Coronary artery (tissue), 2 donors: ENCODE measurements around the gene TIMM21.

Source experiments
- DNase-seq: peaks from one replicate; pipeline ENCODE4 v3.0.0-alpha.2; 2017; ENCODE audit warnings: low spot score
- H3K27ac ChIP-seq, 2 donors: fragments of 200-600 bp; sonication (generic); one replicate each; pipeline ENCODE4 v1.5.1; 2016 to 2019
- H3K4me3 ChIP-seq: fragments of 200-600 bp; sonication (generic); 2 replicates; pipeline ENCODE4 v1.5.1; 2016; ENCODE audit warnings: mild to moderate bottlenecking, moderate library complexity
- TF ChIP-seq, protein P1 (sequence below): fragments of 200-600 bp; sonication (generic); IDR thresholded peaks from one replicate; pipeline ENCODE4 v1.5.1; 2019; ENCODE audit warnings: antibody characterized with exemption

TIMM21 gene, protein sequence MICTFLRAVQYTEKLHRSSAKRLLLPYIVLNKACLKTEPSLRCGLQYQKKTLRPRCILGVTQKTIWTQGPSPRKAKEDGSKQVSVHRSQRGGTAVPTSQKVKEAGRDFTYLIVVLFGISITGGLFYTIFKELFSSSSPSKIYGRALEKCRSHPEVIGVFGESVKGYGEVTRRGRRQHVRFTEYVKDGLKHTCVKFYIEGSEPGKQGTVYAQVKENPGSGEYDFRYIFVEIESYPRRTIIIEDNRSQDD

DNA sequence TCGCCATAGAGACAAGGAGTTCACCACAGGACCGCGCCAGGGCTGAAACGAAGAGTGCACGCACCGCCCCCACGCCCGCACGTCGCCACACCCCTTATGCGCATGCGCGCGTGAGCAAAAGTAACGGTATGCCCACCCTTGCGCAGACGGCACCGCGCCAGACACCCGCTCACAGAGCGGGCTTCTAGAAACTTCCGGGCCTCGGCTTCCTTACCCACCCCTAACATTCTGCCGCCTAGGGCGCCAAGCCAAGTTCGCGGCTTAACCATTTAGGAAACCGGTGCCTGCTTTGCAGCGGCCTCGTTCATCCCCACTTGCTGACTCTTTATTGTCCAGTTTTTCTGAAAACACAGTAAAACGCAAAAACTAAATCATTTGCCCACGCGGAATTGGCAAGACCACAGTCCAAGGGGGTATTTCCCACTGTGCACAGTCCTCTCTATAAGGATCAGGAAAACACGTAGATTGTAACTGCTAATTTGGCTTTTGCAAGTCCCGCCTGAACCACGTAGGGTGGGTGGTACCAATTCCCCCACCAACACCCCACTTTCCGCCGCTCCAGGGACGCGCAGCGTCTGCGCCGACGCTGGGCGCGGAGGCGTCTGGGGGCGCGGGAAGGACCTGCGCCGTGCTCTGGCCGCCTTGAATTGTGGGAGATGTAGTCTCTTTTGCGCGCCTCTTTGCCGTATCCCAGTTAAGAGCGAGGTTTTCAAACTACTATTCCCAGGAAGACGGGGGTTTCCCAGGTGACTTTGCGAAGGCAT is at the start of gene TIMM21, which contains the start of gene FBXO15:
Gene TIMM21 (plus strand): TSS at position 745 of the 764 bp plus-strand sequence. CDS start 286 bp downstream, outside the sequence.
Gene FBXO15 (minus strand): TSS at position 56 of the 764 bp plus-strand sequence. CDS start 49 bp downstream, at position 7.
- H3K27ac ChIP-seq: peak within 1 kb of the TSS; percentile 91 to 92
- peak; percentile 97 for DNase-seq
- TF ChIP-seq, protein P1, sequence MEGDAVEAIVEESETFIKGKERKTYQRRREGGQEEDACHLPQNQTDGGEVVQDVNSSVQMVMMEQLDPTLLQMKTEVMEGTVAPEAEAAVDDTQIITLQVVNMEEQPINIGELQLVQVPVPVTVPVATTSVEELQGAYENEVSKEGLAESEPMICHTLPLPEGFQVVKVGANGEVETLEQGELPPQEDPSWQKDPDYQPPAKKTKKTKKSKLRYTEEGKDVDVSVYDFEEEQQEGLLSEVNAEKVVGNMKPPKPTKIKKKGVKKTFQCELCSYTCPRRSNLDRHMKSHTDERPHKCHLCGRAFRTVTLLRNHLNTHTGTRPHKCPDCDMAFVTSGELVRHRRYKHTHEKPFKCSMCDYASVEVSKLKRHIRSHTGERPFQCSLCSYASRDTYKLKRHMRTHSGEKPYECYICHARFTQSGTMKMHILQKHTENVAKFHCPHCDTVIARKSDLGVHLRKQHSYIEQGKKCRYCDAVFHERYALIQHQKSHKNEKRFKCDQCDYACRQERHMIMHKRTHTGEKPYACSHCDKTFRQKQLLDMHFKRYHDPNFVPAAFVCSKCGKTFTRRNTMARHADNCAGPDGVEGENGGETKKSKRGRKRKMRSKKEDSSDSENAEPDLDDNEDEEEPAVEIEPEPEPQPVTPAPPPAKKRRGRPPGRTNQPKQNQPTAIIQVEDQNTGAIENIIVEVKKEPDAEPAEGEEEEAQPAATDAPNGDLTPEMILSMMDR: no peak
- peak within 1 kb of the TSS; percentile 84 for H3K4me3 ChIP-seq

DNA sequence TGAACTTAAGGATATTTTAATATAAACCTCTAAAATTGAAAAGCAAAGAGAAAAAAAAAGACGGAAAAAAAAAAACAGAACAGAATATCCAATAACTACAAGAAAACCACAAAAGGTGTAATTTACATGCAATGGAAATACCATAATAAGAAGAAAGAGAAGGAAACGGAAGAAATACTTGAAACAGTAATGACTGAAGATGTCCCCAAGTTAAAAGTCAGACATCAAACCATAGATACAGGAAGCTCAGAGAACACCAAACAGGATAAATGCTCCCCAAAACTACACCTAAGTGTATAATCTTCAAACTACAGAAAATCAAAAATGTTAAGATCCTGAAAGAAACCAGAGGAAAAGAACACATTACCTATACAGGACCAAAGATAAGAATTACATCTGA is 39.9 kb upstream of the TIMM21 start:
- Histone ChIP-seq H3K27ac (no peak overlapping the region), H3K4me3 (no peak overlapping the region)
- DNase-seq: no peak
- TF ChIP-seq, protein P1: no peak

DNA sequence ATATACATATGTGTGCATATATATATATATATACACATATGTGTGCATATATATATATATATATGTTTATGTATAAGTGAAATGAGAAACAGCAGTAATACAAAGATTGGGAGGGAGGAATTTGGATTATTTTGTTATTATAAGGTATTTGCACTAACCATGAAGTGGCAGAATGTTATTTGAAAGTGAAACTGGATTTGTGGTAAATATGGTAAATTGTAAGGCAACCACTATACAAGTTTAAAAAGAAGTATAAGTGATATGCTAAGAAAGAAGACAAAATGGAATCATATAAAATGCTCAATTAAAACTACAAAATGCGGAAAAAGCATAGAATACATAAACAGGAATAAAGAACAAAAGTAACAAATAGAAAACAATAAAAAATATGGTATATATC is 38.2 kb upstream of the TIMM21 start:
- no peak for DNase-seq
- no peak overlapping the region for H3K27ac ChIP-seq
- TF ChIP-seq, protein P1: no peak
- H3K4me3 ChIP-seq: no peak overlapping the region

DNA sequence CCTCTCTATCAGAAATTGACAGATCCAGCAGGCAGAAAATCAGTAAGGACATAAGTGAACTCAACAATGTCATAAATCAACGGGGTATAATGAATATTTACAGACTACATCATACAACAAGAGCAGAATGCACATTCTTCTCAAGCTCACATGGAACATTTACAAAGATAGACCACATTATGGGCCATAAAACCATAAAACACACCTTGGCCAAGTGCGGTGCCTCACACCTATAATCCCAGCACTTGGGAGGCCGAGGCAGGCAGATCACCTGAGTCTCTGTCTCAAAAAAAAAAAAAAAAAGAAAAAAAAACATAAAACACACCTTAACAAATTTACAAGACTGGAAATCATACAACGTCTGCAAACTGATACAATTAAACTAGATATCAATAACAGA is 37.3 kb upstream of the TIMM21 start:
- TF ChIP-seq, protein P1: no peak
- H3K4me3 ChIP-seq: no peak overlapping the region
- no peak for DNase-seq
- no peak overlapping the region for H3K27ac ChIP-seq

DNA sequence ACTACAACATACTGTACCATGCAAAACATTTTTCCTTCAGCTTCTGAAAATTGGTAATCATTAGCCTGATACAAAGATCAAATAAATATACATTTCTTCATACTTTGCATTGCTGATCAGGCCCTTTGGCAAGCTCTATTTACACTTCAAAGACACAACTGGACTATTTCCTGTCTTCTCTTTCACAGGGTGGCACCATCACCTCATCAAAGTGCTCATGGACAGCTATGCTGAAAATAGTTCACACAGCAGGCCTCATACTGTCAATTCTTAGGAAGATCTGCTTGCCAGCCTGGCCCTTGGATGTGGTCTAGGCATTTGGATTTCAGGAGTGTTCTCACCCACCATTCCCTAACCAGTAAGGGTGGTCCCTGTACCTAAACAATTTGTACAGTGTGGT is 34.6 kb upstream of the TIMM21 start:
- TF ChIP-seq, protein P1: no peak
- DNase-seq: no peak

DNA sequence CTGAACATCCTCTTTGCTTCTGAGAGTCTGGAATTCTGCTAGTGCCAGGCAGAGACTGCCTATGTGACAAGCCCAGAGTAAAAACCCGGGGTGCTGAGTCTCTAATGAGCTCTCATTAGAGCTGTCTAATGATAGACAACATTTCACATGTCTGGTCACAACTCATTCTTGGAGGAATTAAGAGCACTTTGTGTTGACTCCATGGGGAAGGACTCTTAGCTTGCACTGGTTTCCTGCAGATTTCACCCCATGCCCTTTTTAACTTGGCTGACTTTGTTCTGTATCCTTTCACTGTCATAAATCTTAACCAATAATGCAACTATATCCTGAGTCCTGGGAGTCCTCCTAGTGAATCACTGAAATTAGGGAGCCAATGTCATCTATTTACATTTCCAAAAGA is 34.2 kb upstream of the TIMM21 start:
- H3K4me3 ChIP-seq: no peak overlapping the region
- H3K27ac ChIP-seq: no peak overlapping the region
- no peak for DNase-seq
- TF ChIP-seq, protein P1: no peak

More for the DNA sequence above, 34.6 kb upstream of the TIMM21 start:
- no peak overlapping the region for H3K4me3 ChIP-seq
- H3K27ac ChIP-seq: no peak overlapping the region
